Sigmoid colon (tissue), 7 donors: ENCODE results near the gene WWTR1. TPM values are rescaled to one million over a fixed set of nuclear protein-coding genes. Genes with fewer than 3 reads are reported as not detected.

Source experiments
- DNase-seq: peaks from one replicate; pipeline ENCODE4 v3.0.0-alpha.2; 2019
- H3K27ac ChIP-seq, 4 donors: fragments of 200-600 bp; sonication (generic); one replicate each; pipeline ENCODE4 v1.5.1; 2016 to 2019; ENCODE audit warnings: mild to moderate bottlenecking in 1 of 4
- H3K27me3 ChIP-seq, 3 donors: fragments of 200-600 bp; sonication (generic); one replicate each; pipeline ENCODE4 v1.5.1; 2019; ENCODE audit warnings: mild to moderate bottlenecking in 1 of 3
- H3K36me3 ChIP-seq, 4 donors: fragments of 200-600 bp; sonication (generic); one replicate each; pipeline ENCODE4 v1.5.1; 2016 to 2019
- H3K4me1 ChIP-seq, 4 donors: fragments of 200-600 bp; sonication (generic); one replicate each; pipeline ENCODE4 v1.5.1; 2017 to 2019
- H3K4me3 ChIP-seq, 4 donors: fragments of 200-600 bp; sonication (generic); one replicate each; pipeline ENCODE4 v1.5.1; 2017 to 2019; ENCODE audit warnings: mild to moderate bottlenecking in 2 of 4, moderate library complexity in 1 of 4
- H3K9me3 ChIP-seq, 4 donors: fragments of 200-600 bp in 3 of 4; sonication (generic) in 3 of 4; one replicate each; pipeline versions ENCODE4 v1.5.1 to v1.6.1; 2013 to 2019
- CTCF ChIP-seq, 4 experiments: fragments of 450-650 bp in 3 of 4; fragments of 200-600 bp in 1 of 4; IDR thresholded peaks; one replicate each; pipeline ENCODE4 v1.5.1; 2016 to 2019; ENCODE audit warnings: antibody characterized with exemption in 4 of 4, mild to moderate bottlenecking in 3 of 4, moderate library complexity in 2 of 4
- EP300 ChIP-seq, 4 donors: sonication (generic); formaldehyde crosslinking; IDR thresholded peaks; one replicate each; pipeline ENCODE4 v1.6.1; 2017; ENCODE audit warnings: antibody characterized with exemption in 4 of 4
- POLR2A ChIP-seq, 2 donors: fragments of 450-650 bp; IDR thresholded peaks; one replicate each; pipeline ENCODE4 v1.6.1; 2016; ENCODE audit warnings: antibody characterized with exemption in 2 of 2, mild to moderate bottlenecking in 2 of 2, moderate library complexity in 2 of 2
- POLR2AphosphoS5 ChIP-seq, 4 donors: sonication (generic); formaldehyde crosslinking; IDR thresholded peaks; one replicate each; pipeline ENCODE4 v1.6.1; 2017; ENCODE audit warnings: antibody characterized with exemption in 4 of 4
- WGBS, 2 donors: extraction: QIAGEN DNeasy Blood & Tissue Kit; methylation state at CpG; one replicate each; pipeline ENCODE4 v1.1.7; 2013; 5-methylcytosine and 5-hydroxymethylcytosine counted together
- intact Hi-C: fragments of 100-400 bp; cut with DNase I; formaldehyde crosslinking; loops from one replicate; pipeline ENCODE4 v1.15.1; 2023
- polyA plus RNA-seq, 3 donors: library from polyadenylated mRNA; stranded (reverse); fragments of 200-250 nt; gene quantifications; one replicate each; pipeline ENCODE4 v1.2.3, GENCODE V29; 2013
- total RNA-seq, 4 donors: library from RNA; depleted of rRNA; stranded (reverse); fragments of >200 nt; gene quantifications; one replicate each; pipeline ENCODE4 v1.1.0, GENCODE V29; 2016
- donor health status: healthy with polysubstance abuse.
- donor health status: Bipolar disorder and iron deficiency.
- donor health status: healthy.

WWTR1 gene
- total and polyA plus RNA-seq, 7 donors: 7.9 to 340 (median 243) TPM

- Histone ChIP-seq H3K27me3 (no peaks in the 10 kb centered on the region), H3K4me1 (no peaks in the 10 kb centered on the region), H3K9me3 (no peaks in the 10 kb centered on the region), H3K27ac (no peak overlapping the region), H3K36me3 (no peaks in the 10 kb centered on the region), H3K4me3 (no peak overlapping the region)
- no peak for TF ChIP-seq POLR2A (IDR thresholded peaks at IDR 0.05)
- no peak for TF ChIP-seq EP300 (IDR thresholded peaks at IDR 0.05)
- no peak for TF ChIP-seq POLR2AphosphoS5 (IDR thresholded peaks at IDR 0.05)
- no peak for TF ChIP-seq CTCF (IDR thresholded peaks at IDR 0.05)
- intact Hi-C loops: loop anchor here (10.0 kb wide), 1 partner anchor 373 kb away; the partner anchor contains the start of gene HPS3
- no peak for DNase-seq
- WGBS, 2 donors: 61 to 71% methylated on average over 4 of the region's 4 CpGs
Observed at GRCh38 chr3:149497966-149498670, 159.7 kb downstream of the WWTR1 start.

GRCh38 chr3:149496891-149497290 is 160.9 kb downstream of the WWTR1 start:
- Histone ChIP-seq H3K4me1 (no peaks in the 10 kb centered on the region), H3K27me3 (no peaks in the 10 kb centered on the region), H3K27ac (no peak overlapping the region), H3K9me3 (no peaks in the 10 kb centered on the region), H3K36me3 (no peaks in the 10 kb centered on the region), H3K4me3 (no peak overlapping the region)
- 84 to 89% methylated on average over 4 of the region's 4 CpGs for WGBS, 2 donors
- intact Hi-C loops: loop anchor here (10.0 kb wide), 1 partner anchor 372 kb away; the partner anchor contains the start of gene HPS3
- no peak for DNase-seq
- TF ChIP-seq POLR2A (IDR thresholded peaks at IDR 0.05) (no peak), CTCF (IDR thresholded peaks at IDR 0.05) (no peak), EP300 (IDR thresholded peaks at IDR 0.05) (no peak), POLR2AphosphoS5 (IDR thresholded peaks at IDR 0.05) (no peak)

- Histone ChIP-seq H3K36me3 (no peaks in the 10 kb centered on the region), H3K4me1 (no peaks in the 10 kb centered on the region), H3K4me3 (no peak overlapping the region), H3K27ac (no peak overlapping the region), H3K27me3 (no peaks in the 10 kb centered on the region), H3K9me3 (no peaks in the 10 kb centered on the region)
- intact Hi-C loops: loop anchor here (2.0 to 10.0 kb wide), 2 partner anchors 275 to 371 kb away; partner anchors contain the start of gene HPS3
- no peak for DNase-seq
- 85 to 91% methylated on average over 6 of the region's 6 CpGs for WGBS, 2 donors
- TF ChIP-seq POLR2A (IDR thresholded peaks at IDR 0.05) (no peak), POLR2AphosphoS5 (IDR thresholded peaks at IDR 0.05) (no peak), EP300 (IDR thresholded peaks at IDR 0.05) (no peak), CTCF (IDR thresholded peaks at IDR 0.05) (no peak)
Observed at GRCh38 chr3:149495581-149496125, 162.2 kb downstream of the WWTR1 start.

GRCh38 chr3:149494759-149495580 is 162.9 kb downstream of the WWTR1 start:
- Histone ChIP-seq H3K27ac (no peak overlapping the region), H3K9me3 (no peaks in the 10 kb centered on the region), H3K27me3 (no peaks in the 10 kb centered on the region), H3K4me1 (no peaks in the 10 kb centered on the region), H3K36me3 (no peaks in the 10 kb centered on the region), H3K4me3 (no peak overlapping the region)
- TF ChIP-seq EP300 (IDR thresholded peaks at IDR 0.05) (no peak), CTCF (IDR thresholded peaks at IDR 0.05) (no peak), POLR2A (IDR thresholded peaks at IDR 0.05) (no peak), POLR2AphosphoS5 (IDR thresholded peaks at IDR 0.05) (no peak)
- WGBS, 2 donors: 93 to 96% methylated on average over 6 of the region's 6 CpGs
- intact Hi-C loops: loop anchor here (2.0 to 10.0 kb wide), 2 partner anchors 276 to 370 kb away; partner anchors contain the start of gene HPS3
- DNase-seq: no peak
